Activated naive CD4-positive, alpha-beta T cell treated with anti-CD3 and anti-CD28 coated beads, Interleukin-2, amount 10 ng/mL, durations not matched to agents 7 days and 5 days (primary cell): Measurements from ENCODE around the gene EVX2.
A peak's percentile ranks its signal among the peaks of the same experiment; 100 is the strongest.

Experiments used
- CTCF ChIA-PET: fragments of 350-600 bp; sonication (Branson Sonifier 250); formaldehyde crosslinking; loops from one replicate; lab custom pipeline; 2021; ENCODE audit warnings: antibody characterized with exemption; lab: Charles Lee
- DNase-seq: peaks from one replicate; pipeline ENCODE4 v3.0.0-alpha.2; 2020
- H3K27ac Mint-ChIP-seq: one replicate; pipeline ENCODE4 v1.8.0; 2021; ENCODE audit warnings: mild to moderate bottlenecking, moderate library complexity, mixed read lengths
- H3K27me3 Mint-ChIP-seq: one replicate; pipeline ENCODE4 v1.8.0; 2021; ENCODE audit warnings: mild to moderate bottlenecking, mixed read lengths
- H3K36me3 Mint-ChIP-seq: one replicate; pipeline ENCODE4 v1.8.0; 2021; ENCODE audit warnings: mixed read lengths
- H3K4me1 Mint-ChIP-seq: one replicate; pipeline ENCODE4 v1.8.0; 2021; ENCODE audit warnings: mixed read lengths
- H3K4me3 Mint-ChIP-seq: one replicate; pipeline ENCODE4 v1.8.0; 2021; ENCODE audit warnings: mild to moderate bottlenecking, moderate library complexity, mixed read lengths
- H3K9me3 Mint-ChIP-seq: one replicate; pipeline ENCODE4 v1.8.0; 2021; ENCODE audit warnings: mixed read lengths

The EVX2 gene

GRCh38 chr2:176082525-176082823 is 1.3 kb downstream of the EVX2 start:
- Mint-ChIP-seq H3K27me3 (peaks cover 90% of the 10 kb centered on the region), H3K4me1 (peaks cover 10% of the 10 kb centered on the region), H3K36me3 (peaks cover 21% of the 10 kb centered on the region), H3K27ac (peak overlapping the region; percentile 75), H3K9me3 (peaks cover 18% of the 10 kb centered on the region), H3K4me3 (no peak overlapping the region)
- no peak for DNase-seq
- CTCF ChIA-PET, result interaction anchor here (0.8 to 0.9 kb wide), 3 partner anchors 28 to 45 kb away, joined by 3 to 4 read pairs (median 3); no protein-coding TSS in a partner anchor

GRCh38 chr2:176081837-176082524 is 1.8 kb downstream of the EVX2 start:
- peaks cover 10% of the 10 kb centered on the region for H3K4me1 Mint-ChIP-seq
- no peak for DNase-seq
- peaks cover 18% of the 10 kb centered on the region for H3K9me3 Mint-ChIP-seq
- peak overlapping the region; percentile 83 for H3K27ac Mint-ChIP-seq
- peak overlapping the region; percentile 54 for H3K4me3 Mint-ChIP-seq
- H3K36me3 Mint-ChIP-seq, result peaks cover 21% of the 10 kb centered on the region
- CTCF ChIA-PET, result interaction anchor here (0.8 to 0.9 kb wide), 3 partner anchors 28 to 45 kb away, joined by 3 to 4 read pairs (median 3); no protein-coding TSS in a partner anchor
- peaks cover 85% of the 10 kb centered on the region for H3K27me3 Mint-ChIP-seq

GRCh38 chr2:176081376-176081836 is 2.4 kb downstream of the EVX2 start:
- Mint-ChIP-seq H3K4me3 (peak overlapping the region; percentile 54), H3K4me1 (peaks cover 10% of the 10 kb centered on the region), H3K9me3 (peaks cover 18% of the 10 kb centered on the region), H3K36me3 (peaks cover 21% of the 10 kb centered on the region), H3K27ac (peak overlapping the region; percentile 83), H3K27me3 (peaks cover 86% of the 10 kb centered on the region)
- CTCF ChIA-PET, result interaction anchor here (0.8 kb wide), 2 partner anchors 29 to 40 kb away, joined by 3 to 4 read pairs; no protein-coding TSS in a partner anchor
- DNase-seq, result no peak

GRCh38 chr2:176080540-176081375 is 3.0 kb downstream of the EVX2 start:
- CTCF ChIA-PET, result interaction anchor here (1.3 kb wide), 1 partner anchor 15 kb away, joined by 5 read pairs; no protein-coding TSS in a partner anchor
- peaks cover 10% of the 10 kb centered on the region for H3K4me1 Mint-ChIP-seq
- H3K27ac Mint-ChIP-seq, result peak overlapping the region; percentile 83
- DNase-seq, result no peak
- H3K36me3 Mint-ChIP-seq, result peaks cover 21% of the 10 kb centered on the region
- peaks cover 18% of the 10 kb centered on the region for H3K9me3 Mint-ChIP-seq
- peak overlapping the region; percentile 54 for H3K4me3 Mint-ChIP-seq
- peaks cover 84% of the 10 kb centered on the region for H3K27me3 Mint-ChIP-seq

GRCh38 chr2:176079831-176080539 is 3.8 kb downstream of the EVX2 start:
- H3K36me3 Mint-ChIP-seq, result peaks cover 19% of the 10 kb centered on the region
- peaks cover 83% of the 10 kb centered on the region for H3K27me3 Mint-ChIP-seq
- H3K4me3 Mint-ChIP-seq, result peak overlapping the region; percentile 47
- H3K27ac Mint-ChIP-seq, result peak overlapping the region; percentile 90
- CTCF ChIA-PET, result interaction anchor here (1.2 to 1.3 kb wide), 2 partner anchors 16 to 389 kb away, joined by 5 read pairs; no protein-coding TSS in a partner anchor
- peaks cover 10% of the 10 kb centered on the region for H3K4me1 Mint-ChIP-seq
- peaks cover 18% of the 10 kb centered on the region for H3K9me3 Mint-ChIP-seq
- no peak for DNase-seq

GRCh38 chr2:176079285-176079830 is 4.4 kb downstream of the EVX2 start:
- CTCF ChIA-PET, result interaction anchor here (1.2 to 1.3 kb wide), 2 partner anchors 17 to 389 kb away, joined by 5 read pairs; no protein-coding TSS in a partner anchor
- peak overlapping the region; percentile 90 for H3K27ac Mint-ChIP-seq
- H3K4me3 Mint-ChIP-seq, result peak overlapping the region; percentile 47
- peaks cover 18% of the 10 kb centered on the region for H3K9me3 Mint-ChIP-seq
- H3K4me1 Mint-ChIP-seq, result peaks cover 10% of the 10 kb centered on the region
- H3K27me3 Mint-ChIP-seq, result peaks cover 83% of the 10 kb centered on the region
- DNase-seq, result no peak
- peaks cover 19% of the 10 kb centered on the region for H3K36me3 Mint-ChIP-seq

- Mint-ChIP-seq H3K36me3 (peaks cover 15% of the 10 kb centered on the region), H3K27ac (peak overlapping the region; percentile 90), H3K4me1 (peaks cover 10% of the 10 kb centered on the region), H3K4me3 (peak overlapping the region; percentile 47), H3K9me3 (peaks cover 16% of the 10 kb centered on the region), H3K27me3 (peaks cover 83% of the 10 kb centered on the region)
- no peak for DNase-seq
- CTCF ChIA-PET, result interaction anchor here (1.2 to 1.3 kb wide), 2 partner anchors 17 to 388 kb away, joined by 5 read pairs; no protein-coding TSS in a partner anchor
Observed at GRCh38 chr2:176078541-176079284, 5.0 kb downstream of the EVX2 start.

GRCh38 chr2:176076796-176077195 is 7.0 kb downstream of the EVX2 start:
- H3K27me3 Mint-ChIP-seq, result peaks cover 83% of the 10 kb centered on the region
- H3K4me3 Mint-ChIP-seq, result no peak overlapping the region
- no peak overlapping the region for H3K27ac Mint-ChIP-seq
- H3K4me1 Mint-ChIP-seq, result peaks cover 10% of the 10 kb centered on the region
- H3K36me3 Mint-ChIP-seq, result peaks cover 11% of the 10 kb centered on the region
- peaks cover 16% of the 10 kb centered on the region for H3K9me3 Mint-ChIP-seq
- DNase-seq, result no peak
- CTCF ChIA-PET, result interaction anchor here (1.1 kb wide), 1 partner anchor 64 kb away, joined by 3 read pairs; no protein-coding TSS in a partner anchor

GRCh38 chr2:176076063-176076462 is 7.7 kb downstream of the EVX2 start:
- no peak for DNase-seq
- H3K4me1 Mint-ChIP-seq, result peaks cover 7% of the 10 kb centered on the region
- CTCF ChIA-PET, result interaction anchor here (1.1 kb wide), 1 partner anchor 65 kb away, joined by 3 read pairs; no protein-coding TSS in a partner anchor
- no peak overlapping the region for H3K27ac Mint-ChIP-seq
- peaks cover 8% of the 10 kb centered on the region for H3K36me3 Mint-ChIP-seq
- H3K4me3 Mint-ChIP-seq, result no peak overlapping the region
- H3K27me3 Mint-ChIP-seq, result peaks cover 83% of the 10 kb centered on the region
- peaks cover 13% of the 10 kb centered on the region for H3K9me3 Mint-ChIP-seq

GRCh38 chr2:176075481-176075880 is 8.3 kb downstream of the EVX2 start:
- Mint-ChIP-seq H3K9me3 (peaks cover 11% of the 10 kb centered on the region), H3K4me3 (no peak overlapping the region), H3K27ac (no peak overlapping the region), H3K4me1 (peaks cover 7% of the 10 kb centered on the region), H3K36me3 (peaks cover 6% of the 10 kb centered on the region), H3K27me3 (peaks cover 83% of the 10 kb centered on the region)
- CTCF ChIA-PET, result interaction anchor here (0.6 kb wide), 1 partner anchor 39 kb away, joined by 3 read pairs; no protein-coding TSS in a partner anchor
- no peak for DNase-seq

- Mint-ChIP-seq H3K4me1 (peaks cover 7% of the 10 kb centered on the region), H3K27me3 (peaks cover 84% of the 10 kb centered on the region)
Observed at GRCh38 chr2:176074919-176075425, 8.8 kb downstream of the EVX2 start.

GRCh38 chr2:176072951-176073904 is 10.5 kb downstream of the EVX2 start:
- Mint-ChIP-seq H3K36me3 (no peaks in the 10 kb centered on the region), H3K9me3 (no peaks in the 10 kb centered on the region), H3K4me1 (no peaks in the 10 kb centered on the region), H3K4me3 (no peak overlapping the region), H3K27ac (no peak overlapping the region), H3K27me3 (peaks cover 84% of the 10 kb centered on the region)
- DNase-seq, result no peak
- CTCF ChIA-PET, result no interaction called here

More at GRCh38 chr2:176074919-176075425, 8.8 kb downstream of the EVX2 start:
- CTCF ChIA-PET, result interaction anchor here (0.6 kb wide), 1 partner anchor 40 kb away, joined by 3 read pairs; no protein-coding TSS in a partner anchor
- Mint-ChIP-seq H3K27ac (no peak overlapping the region), H3K36me3 (peaks cover 6% of the 10 kb centered on the region), H3K4me3 (no peak overlapping the region), H3K9me3 (peaks cover 11% of the 10 kb centered on the region)
- no peak for DNase-seq
